Testis (tissue), 2 donors: ENCODE data around the gene VPREB3.

Experiments used
- CTCF ChIP-seq, 3 experiments: fragments of 450-650 bp in 2 of 3; fragments of 200-600 bp in 1 of 3; sonication (generic) in 1 of 3; IDR thresholded peaks; one replicate each; pipeline ENCODE4 v1.5.1; 2016 to 2019; ENCODE audit warnings: antibody characterized with exemption in 3 of 3, mild to moderate bottlenecking in 2 of 3, moderate library complexity in 1 of 3
- POLR2A ChIP-seq: fragments of 450-650 bp; IDR thresholded peaks from one replicate; pipeline ENCODE4 v1.6.1; 2017; ENCODE audit warnings: antibody characterized with exemption, mild to moderate bottlenecking, moderate library complexity

GRCh38 chr22:23709107-23709506 lies 45.1 kb downstream of the VPREB3 start:
- no peak for TF ChIP-seq CTCF (IDR thresholded peaks at IDR 0.05)
- TF ChIP-seq POLR2A: no peak
